ENCODE measurements around the gene SRSF9.

- TF ChIP-seq CTCF (IDR thresholded peaks at IDR 0.05) (no peak), POLR2A (IDR thresholded peaks at IDR 0.05) (no peak)
Measured at GRCh38 chr12:120488057-120488640, 18.6 kb upstream of the SRSF9 start.
